Measurements from ENCODE around the gene SEZ6L2. TPM values are rescaled to one million over a fixed set of nuclear protein-coding genes. Genes with fewer than 3 reads are reported as not detected.

SEZ6L2 gene
- total and polyA plus RNA-seq, 2 of the 13 experiments (the other 11 are each of a cell fraction or from before 2014, with no cell fraction given), result 14.9 to 16.9 TPM

- TF ChIP-seq CHD4 (IDR thresholded peaks at IDR 0.05; ENCODE audit: borderline replicate concordance, low read length) (no peak), ZSCAN5A (CRISPR knock-in tag; IDR thresholded peaks at IDR 0.05; ENCODE audit: borderline replicate concordance) (no peak), ZFP36 (IDR thresholded peaks at IDR 0.05; ENCODE audit: borderline replicate concordance, low read depth, low read length, partially characterized antibody) (no peak), ETV5 (CRISPR knock-in tag; IDR thresholded peaks at IDR 0.05; ENCODE audit: borderline replicate concordance) (no peak), ZNF543 (CRISPR knock-in tag; IDR thresholded peaks at IDR 0.05) (no peak), FOXA1 (IDR thresholded peaks at IDR 0.05) (no peak), FOXA1 (CRISPR knock-in tag; IDR thresholded peaks at IDR 0.05) (no peak), GFI1 (CRISPR knock-in tag; IDR thresholded peaks at IDR 0.05; ENCODE audit: borderline replicate concordance) (no peak), ZXDC (CRISPR knock-in tag; IDR thresholded peaks at IDR 0.05) (no peak), ZNF7 (CRISPR knock-in tag; IDR thresholded peaks at IDR 0.05) (no peak), DPF2 (CRISPR knock-in tag; IDR thresholded peaks at IDR 0.05; ENCODE audit: borderline replicate concordance, low read depth) (no peak), POGK (CRISPR knock-in tag; conservative IDR thresholded peaks at IDR 0.05) (no peak)
Measured at GRCh38 chr16:29831490-29831889, 67.9 kb downstream of the SEZ6L2 start (continued).

All from HepG2 (cell line).